HG03457 (cell line): ENCODE data around the gene PAPPA2.

Source experiments
- ATAC-seq: cut with Tn5 transposase; IDR thresholded peaks from one replicate; pipeline ENCODE4 v1.9.1; 2021; ENCODE audit warnings: moderate number of reproducible peaks; ENCODE audit not compliant: unreplicated experiment

Gene PAPPA2

DNA sequence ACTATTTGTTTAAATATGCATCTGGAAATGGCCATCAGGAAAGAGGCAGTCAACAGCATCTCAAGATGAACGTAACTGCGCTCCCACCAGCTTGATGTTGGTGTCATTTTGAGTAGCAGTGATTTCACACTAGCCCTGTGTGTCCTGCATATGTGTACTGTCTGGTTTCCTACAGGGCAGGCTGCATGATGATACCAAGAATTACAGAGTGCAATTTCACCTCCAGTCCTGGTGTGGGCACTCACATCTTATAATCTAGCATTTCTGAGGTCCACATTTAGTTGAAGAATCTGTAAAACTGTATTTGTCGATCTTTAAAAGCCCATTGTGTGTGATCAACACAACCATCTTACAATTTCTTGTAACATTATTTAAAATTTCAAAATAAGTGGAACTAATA is 336.4 kb downstream of the PAPPA2 start:
- ATAC-seq: no peak

DNA sequence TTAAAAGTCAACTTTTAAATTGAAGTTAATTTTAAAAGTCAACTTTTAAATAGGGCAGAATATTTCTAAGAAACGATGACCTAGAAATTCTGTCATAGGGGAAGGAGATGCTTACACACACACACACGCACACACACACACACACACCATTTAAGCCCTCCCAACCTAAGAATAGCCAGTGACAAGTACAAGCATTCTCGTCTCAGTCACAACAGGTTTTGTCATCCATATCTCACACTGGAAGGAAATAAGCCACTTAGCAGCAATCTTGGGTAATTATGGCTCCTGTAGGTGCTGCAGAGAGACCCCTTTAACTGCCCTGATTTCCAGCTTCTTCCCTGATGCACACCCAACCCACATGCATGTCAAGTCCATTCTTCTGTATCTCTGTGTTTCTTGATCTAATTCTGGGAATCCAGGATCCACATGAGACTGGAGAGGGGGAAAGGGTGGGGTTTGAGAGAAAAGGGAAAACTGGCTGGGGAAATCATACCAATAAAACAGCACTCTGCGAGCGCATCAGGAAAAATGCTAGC is 338.1 kb downstream of the PAPPA2 start:
- ATAC-seq: no peak

DNA sequence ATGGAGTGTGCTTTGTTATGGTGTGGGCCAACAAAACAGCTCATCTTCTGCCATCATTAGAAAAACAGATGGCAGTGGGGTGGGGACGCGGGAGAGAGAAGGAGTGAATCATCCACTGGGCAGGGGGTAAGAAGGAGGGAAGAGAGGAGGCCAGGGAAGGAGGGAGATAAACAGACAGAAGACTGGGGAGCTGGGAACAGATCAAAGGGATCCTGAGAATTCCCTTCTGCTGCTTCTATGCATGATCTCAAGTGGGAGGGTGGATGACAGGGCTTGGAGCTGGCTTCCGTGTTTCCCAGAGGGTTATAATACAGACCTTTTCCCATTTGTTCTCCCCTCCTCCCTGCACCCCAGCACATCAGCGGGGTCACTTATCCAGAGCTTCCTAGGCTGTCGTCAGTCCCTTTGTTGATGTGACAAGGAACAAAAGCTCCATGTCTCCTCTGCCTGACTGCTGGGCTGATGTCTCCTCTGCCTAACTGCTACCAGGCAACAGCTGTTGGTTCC is 338.6 kb downstream of the PAPPA2 start:
- no peak for ATAC-seq

DNA sequence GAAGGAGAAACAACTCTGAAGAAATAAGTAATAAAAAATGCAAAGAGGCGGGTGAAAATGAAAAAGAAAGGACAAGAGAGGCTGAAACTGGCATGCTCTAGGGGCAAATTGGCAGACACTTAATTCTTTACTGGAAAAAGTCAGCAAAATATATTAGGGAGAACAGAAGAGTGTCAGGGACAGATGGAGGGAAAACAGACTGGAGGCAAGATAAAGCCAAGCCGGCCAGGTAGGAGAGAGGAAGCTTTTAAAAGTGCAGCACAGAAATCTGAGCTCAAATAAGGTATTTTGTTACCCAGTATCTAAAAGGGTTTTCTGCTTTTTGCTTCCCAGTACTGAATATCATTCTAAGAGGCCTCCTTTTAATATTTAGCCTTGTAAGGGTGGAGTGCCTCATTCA is 339.3 kb downstream of the PAPPA2 start:
- ATAC-seq: no peak

GRCh38 chr1:176803042-176803441 is 340.1 kb downstream of the PAPPA2 start:
- ATAC-seq: no peak

GRCh38 chr1:176803596-176803995 is 340.6 kb downstream of the PAPPA2 start:
- no peak for ATAC-seq

- ATAC-seq: no peak
Measured at GRCh38 chr1:176809292-176809691, 346.3 kb downstream of the PAPPA2 start.

DNA sequence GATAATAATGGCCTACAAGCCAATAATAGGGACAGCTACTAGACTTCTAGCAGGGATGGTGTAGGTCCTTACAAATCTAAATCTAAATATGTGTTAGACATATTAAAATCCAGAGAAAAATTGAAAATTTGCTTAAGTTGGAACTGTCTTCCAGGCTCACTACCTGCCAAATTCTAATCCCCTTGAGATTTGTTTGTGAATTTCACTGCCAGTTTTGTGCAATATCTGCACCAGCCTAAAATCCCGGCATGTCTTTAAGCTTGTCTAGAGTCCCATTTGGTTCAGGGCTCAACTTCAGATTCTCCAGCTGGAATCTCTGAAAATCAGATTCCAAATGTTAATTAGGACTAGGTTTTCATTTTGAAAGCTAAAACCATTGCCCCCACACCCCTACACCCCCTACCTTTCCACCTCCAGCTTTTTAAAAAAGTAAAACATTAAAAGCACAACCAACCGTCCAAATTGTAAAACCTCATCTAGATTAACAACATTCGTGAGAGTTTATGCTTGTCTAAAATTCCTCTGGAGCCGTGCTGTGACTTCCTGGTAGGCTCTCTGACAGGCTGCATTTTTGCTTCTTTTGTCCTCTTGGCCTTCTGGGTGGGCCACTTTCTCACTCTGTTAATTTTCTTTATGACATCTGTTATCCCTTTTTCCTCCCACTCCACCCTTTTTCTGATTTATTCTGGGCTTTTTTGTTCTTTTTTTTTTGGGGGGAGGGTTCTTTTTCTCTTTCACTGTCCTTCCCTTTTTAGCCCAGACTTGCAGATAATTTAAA is 348.7 kb downstream of the PAPPA2 start:
- ATAC-seq: no peak

DNA sequence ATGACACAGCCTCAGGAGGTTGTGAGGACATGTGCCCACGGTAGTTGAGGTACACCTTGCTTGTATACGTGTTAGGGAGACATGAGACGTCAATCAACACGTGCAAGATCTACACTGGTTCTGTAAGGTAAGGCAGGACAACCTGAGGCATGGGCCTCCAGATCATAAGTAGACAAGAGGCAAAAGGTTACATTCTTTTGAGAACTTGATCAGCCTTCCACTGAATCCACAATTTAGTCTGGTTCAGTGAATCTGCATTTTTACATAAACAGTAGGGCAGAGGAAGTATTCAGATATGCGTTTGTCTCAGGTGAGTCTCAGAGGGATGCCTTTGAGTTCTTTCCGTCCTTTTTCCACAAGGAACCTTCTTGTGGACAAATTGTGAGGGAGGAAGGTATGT is 352.6 kb downstream of the PAPPA2 start:
- no peak for ATAC-seq

DNA sequence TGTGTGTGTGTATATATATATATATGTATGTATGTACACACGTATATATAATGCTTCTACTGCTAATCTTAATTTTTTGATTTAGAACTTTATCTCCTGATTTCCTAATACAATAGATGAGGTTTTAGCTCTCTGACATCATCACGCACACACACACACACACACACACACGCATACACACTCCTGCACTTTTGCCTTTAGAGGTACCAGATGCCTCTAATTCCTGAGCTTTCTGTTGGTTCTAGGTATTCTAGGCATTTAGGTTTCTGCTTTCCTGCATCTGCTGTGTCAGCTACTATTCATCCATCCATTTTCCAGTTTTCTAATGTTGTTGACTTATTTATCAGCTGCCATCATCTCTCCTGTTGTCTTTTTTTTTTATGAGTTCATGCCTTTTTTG is 353.3 kb downstream of the PAPPA2 start:
- ATAC-seq: no peak

- no peak for ATAC-seq
Measured at GRCh38 chr1:176820391-176821031, 357.5 kb downstream of the PAPPA2 start.

DNA sequence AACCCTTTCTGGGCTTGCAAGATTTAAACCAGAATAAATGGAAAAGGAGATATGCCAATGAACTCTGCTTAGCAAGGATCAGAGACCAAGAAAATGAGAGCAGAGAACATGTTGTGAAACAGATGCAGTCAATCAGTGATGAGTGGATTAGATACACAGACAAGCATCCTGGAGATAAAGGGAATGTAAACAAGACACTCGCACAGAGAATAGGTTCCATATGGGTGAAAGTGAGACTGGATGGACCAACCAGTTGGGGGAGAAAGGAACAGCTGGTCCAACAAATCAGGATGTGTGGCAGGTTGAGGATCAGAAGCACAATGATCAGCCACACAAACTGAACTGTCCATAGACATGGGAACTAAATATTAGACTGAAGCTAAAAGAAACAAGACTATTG is 363.3 kb downstream of the PAPPA2 start:
- ATAC-seq: no peak

DNA sequence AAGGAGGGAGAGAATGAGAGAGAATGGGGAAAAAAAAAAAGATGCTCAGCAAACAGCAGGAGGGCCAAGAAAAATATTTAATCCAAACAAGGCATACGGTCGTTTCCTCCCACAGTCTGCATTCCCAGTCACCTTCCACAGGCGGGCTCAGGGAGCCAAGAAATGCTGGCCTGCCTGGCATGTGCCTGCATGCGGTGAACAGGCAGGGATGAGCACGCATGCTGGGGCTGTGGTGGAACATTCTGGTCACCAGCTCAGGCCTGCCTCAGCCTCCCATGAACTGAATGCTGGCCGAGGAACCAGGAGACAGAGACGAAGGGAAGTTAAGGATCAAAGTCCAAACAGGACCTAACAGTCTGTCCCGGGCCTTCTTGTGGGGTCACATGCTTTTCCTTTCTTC is 366.3 kb downstream of the PAPPA2 start:
- no peak for ATAC-seq

GRCh38 chr1:176831150-176831549 is 368.2 kb downstream of the PAPPA2 start:
- ATAC-seq: no peak

DNA sequence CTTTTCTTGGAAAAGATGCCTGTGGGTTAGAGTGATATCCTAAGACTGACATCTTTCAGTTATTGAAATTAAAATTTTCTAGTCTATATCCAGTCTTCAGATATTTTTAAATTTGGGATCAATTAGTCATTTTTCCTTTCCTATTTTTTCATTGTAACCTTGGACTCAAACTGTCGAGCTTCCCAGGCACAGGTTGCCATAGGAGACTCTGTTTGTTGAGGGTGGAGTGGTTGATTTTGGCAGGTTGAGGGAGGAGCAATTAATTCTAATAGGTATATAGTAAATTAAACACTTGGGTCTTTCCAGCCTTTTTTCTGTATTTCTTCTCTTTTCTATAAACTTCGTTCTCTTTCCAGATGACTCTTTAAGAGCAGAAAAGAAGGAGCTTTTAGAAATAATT is 374.7 kb downstream of the PAPPA2 start:
- no peak for ATAC-seq

GRCh38 chr1:176838276-176838995 is 375.5 kb downstream of the PAPPA2 start:
- no peak for ATAC-seq

- ATAC-seq: no peak
Measured at GRCh38 chr1:176839216-176839615, 376.2 kb downstream of the PAPPA2 start.

- no peak for ATAC-seq
Measured at GRCh38 chr1:176841238-176841637, 378.3 kb downstream of the PAPPA2 start.

- no peak for ATAC-seq
Measured at GRCh38 chr1:176843352-176844297, 380.6 kb downstream of the PAPPA2 start.

DNA sequence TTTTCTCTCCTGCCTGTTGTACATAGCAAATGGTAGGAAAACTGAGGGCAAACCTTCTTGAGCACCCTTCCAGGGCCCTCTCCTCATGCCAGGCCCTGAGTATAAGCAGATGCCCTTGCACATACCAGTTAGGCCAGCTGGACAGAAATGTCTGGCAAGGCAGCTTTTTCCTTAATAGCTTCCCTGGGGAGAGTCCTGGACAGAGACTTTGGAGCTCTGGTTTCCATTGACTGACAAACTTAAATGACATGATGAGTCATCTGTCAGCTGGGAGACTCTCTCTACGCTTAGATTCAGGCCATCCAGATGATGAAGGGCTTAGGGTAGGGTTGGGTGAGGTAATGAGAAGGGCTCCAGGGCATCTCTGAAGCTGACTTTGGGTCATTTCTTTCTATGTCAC is 384.1 kb downstream of the PAPPA2 start:
- no peak for ATAC-seq
